GM12891 (cell line): ENCODE data around the gene C19orf67.

Source experiments
- POLR2A ChIP-seq: IDR thresholded peaks from 2 replicates; pipeline ENCODE4 v1.6.1; 2011; ENCODE audit warnings: low read depth, low read length, control low read depth
- POLR2AphosphoS5 ChIP-seq: IDR thresholded peaks from 2 replicates; pipeline ENCODE4 v1.6.1; 2011; ENCODE audit warnings: low read depth, low read length, control low read depth
- POU2F2 ChIP-seq: IDR thresholded peaks from 2 replicates; pipeline ENCODE4 v1.6.1; 2011; ENCODE audit warnings: low read depth, mild to moderate bottlenecking, control low read depth, low read length, moderate library complexity
- SPI1 ChIP-seq: IDR thresholded peaks from 2 replicates; pipeline ENCODE4 v1.6.1; 2011; ENCODE audit warnings: low read depth, low read length, control low read depth
- TAF1 ChIP-seq: IDR thresholded peaks from 2 replicates; pipeline ENCODE4 v1.6.1; 2011; ENCODE audit warnings: low read depth, low read length, control low read depth

DNA sequence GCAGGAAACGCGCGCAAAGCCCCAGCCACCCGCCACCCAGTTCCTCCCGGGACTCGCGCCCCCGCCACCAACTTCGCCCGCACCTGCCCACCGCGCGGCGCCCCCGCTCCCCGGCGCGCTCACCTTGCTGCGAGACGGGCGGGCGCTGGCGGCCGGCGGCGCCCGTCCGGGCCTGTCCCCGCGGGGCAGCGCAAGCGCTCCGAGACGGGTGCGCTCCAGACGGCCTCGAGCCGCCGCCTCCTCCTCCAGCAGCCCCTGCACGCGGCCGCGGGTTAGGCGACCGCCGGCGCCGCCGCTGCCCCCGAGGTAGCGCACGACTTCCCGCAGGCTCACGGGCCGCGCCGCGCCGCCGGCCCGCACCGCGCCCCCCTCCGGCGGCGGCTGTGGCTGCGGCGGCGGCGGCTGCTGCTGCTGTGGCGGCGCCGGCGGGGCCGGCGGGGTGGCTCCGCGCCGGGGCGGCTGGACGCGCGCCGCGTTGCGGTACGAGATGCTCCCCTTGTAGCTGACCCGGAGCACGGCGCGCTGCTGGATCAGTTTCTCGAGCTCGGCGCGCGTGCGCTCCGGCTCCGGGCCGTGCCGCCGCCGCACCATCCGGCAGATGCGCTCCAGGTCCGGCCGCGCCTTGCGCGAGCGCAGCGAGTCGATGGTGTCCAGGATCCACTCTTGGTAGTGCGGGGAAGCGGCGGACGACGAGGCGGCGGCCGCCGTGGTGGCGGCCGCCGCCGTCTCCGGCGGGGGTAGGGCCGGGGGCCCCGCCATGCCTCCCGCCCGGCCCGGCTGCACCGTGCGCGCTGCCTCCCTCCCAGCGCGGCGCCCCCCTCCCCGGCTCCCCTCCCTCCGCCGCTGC is 4.3 kb upstream of the C19orf67 start:
- TF ChIP-seq POLR2AphosphoS5: no peak
- TF ChIP-seq POU2F2: no peak
- no peak for TF ChIP-seq POLR2A
- TF ChIP-seq SPI1: no peak
- no peak for TF ChIP-seq TAF1
